Ectodermal cell (in vitro differentiated cells): ENCODE data around the gene NPTN.
"Not testable (repeated sequence)": the region's sequence is repeated elsewhere in the genome, so short reads cannot be mapped to it uniquely, and the experiment has no call there.

Source experiments
- H3K27ac ChIP-seq: 2 replicates; pipeline ENCODE4 v1.7.0; 2013; ENCODE audit warnings: mild to moderate bottlenecking, low read depth, low read length; ENCODE audit not compliant: insufficient read depth, poor library complexity, severe bottlenecking
- H3K27me3 ChIP-seq: 2 replicates; pipeline ENCODE4 v1.7.0; 2013; ENCODE audit warnings: mild to moderate bottlenecking, low read length; ENCODE audit not compliant: insufficient read depth, control insufficient read depth, poor library complexity, severe bottlenecking
- H3K36me3 ChIP-seq: one replicate; pipeline ENCODE4 v1.7.0; 2013; ENCODE audit warnings: low read length; ENCODE audit not compliant: control insufficient read depth, insufficient read depth
- H3K4me1 ChIP-seq: one replicate; pipeline ENCODE4 v1.7.0; 2013; ENCODE audit warnings: low read length; ENCODE audit not compliant: control insufficient read depth, insufficient read depth
- H3K4me3 ChIP-seq: 2 replicates; pipeline ENCODE4 v1.7.0; 2013; ENCODE audit warnings: low read depth, low read length, control low read depth; ENCODE audit not compliant: insufficient read depth
- H3K9me3 ChIP-seq: 2 replicates; pipeline ENCODE4 v1.7.0; 2013; ENCODE audit warnings: mild to moderate bottlenecking, low read length, moderate library complexity; ENCODE audit not compliant: control insufficient read depth
- WGBS, 2 experiments: methylation state at CpG; one replicate each; pipeline ENCODE4 v1.1.7; 2013; ENCODE audit warnings: missing lambda C conversion rate in 2 of 2; 5-methylcytosine and 5-hydroxymethylcytosine counted together

NPTN gene

DNA sequence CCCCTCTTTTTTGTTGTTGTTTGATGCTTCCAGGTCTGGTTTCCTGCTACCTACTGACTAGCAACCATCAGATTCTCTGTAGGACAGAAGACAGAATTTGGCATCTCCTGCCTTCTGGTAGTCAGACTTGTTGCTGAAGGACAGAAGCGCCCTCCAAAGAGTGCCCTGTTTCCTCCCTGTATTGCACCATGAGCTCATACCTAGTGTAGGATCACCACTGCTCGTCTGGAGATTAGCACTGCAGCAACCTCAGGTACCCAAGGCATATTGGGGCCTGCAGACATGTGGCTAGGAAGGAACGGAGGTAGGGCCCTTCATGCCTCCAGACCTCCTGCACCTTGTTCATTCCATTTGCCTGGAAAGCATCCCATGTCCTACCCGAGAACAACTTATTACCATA is 78.1 kb downstream of the NPTN start:
- no peaks in the 10 kb centered on the region for H3K27me3 ChIP-seq
- H3K9me3 ChIP-seq = no peaks in the 10 kb centered on the region
- peaks cover 15% of the 10 kb centered on the region for H3K36me3 ChIP-seq
- WGBS, 2 experiments = 93 to 94% methylated on average over 4 of the region's 4 CpGs
- no peak overlapping the region for H3K4me3 ChIP-seq
- H3K27ac ChIP-seq = no peak overlapping the region
- H3K4me1 ChIP-seq = peaks cover 4% of the 10 kb centered on the region

DNA sequence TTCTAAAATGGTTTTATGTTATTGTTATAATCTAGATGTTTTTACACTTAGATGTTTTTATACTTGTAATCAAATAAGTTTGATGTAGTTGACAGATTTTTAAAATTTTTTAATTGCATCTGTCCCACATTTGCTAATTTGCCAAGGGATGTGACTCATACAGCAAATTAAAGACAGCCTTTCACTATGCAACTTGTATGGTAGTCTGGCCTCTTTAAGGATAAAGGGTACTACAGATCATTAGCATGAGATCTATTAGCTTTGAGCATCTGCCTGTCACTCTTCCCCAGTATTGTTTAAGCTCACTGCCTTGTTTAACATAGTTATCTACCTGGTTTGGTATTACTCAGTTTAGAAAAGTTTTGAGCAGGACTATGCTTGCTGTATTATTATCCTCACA is 83.0 kb downstream of the NPTN start:
- Histone ChIP-seq H3K36me3 (no peaks in the 10 kb centered on the region), H3K27me3 (no peaks in the 10 kb centered on the region), H3K4me3 (no peak overlapping the region), H3K4me1 (no peaks in the 10 kb centered on the region), H3K9me3 (no peaks in the 10 kb centered on the region), H3K27ac (no peak overlapping the region)

DNA sequence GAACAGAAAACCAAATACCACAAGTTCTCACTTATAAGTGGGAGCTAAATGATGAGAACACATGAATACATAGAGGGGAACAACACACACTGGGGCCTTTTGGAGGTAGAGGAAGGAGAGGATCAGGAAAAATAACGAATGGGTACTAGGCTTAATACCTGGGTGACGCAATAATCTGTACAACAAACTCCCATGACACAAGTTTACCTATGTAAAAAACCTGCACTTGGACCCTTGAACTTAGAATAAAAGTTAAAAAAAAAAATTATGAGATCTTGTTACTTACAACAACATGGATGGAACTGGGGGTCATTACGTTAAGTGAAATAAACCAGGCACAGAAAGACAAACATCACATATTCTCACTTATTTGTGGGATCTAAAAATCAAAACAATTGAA is 84.3 kb downstream of the NPTN start:
- H3K9me3 ChIP-seq, H3K27ac ChIP-seq, H3K36me3 ChIP-seq, H3K4me1 ChIP-seq, H3K27me3 ChIP-seq, H3K4me3 ChIP-seq: not testable (repeated sequence)
- 100% methylated on average over 1 to 3 of the region's 3 CpGs for whole genome bisulfite sequencing, 2 experiments

DNA sequence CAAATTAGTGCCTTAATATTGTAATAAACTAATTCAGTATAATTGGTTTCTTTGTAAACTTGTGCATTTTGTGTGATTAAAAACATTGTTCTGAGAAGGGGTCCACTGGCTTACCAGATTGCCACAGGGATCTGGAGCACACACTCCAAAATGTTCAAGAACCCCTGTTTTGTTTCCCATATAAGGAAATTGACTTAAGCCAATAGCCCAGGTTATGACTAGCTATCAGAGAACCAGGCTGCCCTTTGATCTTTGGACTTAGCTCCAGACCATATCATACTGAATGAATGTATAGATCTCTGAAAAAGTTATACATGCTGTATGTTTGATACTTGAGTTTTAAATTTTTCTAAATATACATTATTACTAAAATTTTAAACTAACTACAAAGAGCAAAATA is 91.7 kb downstream of the NPTN start:
- H3K27me3 ChIP-seq = no peaks in the 10 kb centered on the region
- H3K4me3 ChIP-seq = no peak overlapping the region
- H3K27ac ChIP-seq = no peak overlapping the region
- no peaks in the 10 kb centered on the region for H3K9me3 ChIP-seq
- H3K4me1 ChIP-seq = no peaks in the 10 kb centered on the region
- no peaks in the 10 kb centered on the region for H3K36me3 ChIP-seq

DNA sequence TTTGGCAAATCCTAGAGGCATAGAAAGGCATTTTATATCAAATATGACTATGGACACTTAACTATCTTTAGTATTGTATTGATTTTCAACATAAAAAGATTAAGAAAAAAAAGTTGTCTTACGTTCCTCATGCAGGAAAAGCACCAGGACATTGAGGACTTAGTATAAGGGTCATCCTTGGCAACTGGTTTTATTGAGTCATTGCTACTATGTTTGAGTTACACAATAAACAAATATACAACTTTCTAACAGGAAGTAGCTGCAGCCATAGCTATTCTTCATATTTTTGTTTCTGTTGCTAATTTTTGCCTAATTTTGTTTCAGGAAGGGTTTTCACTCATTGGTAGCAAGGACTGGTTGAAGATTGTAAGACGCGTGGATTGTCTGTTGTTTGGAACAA is 93.0 kb downstream of the NPTN start:
- no peaks in the 10 kb centered on the region for H3K9me3 ChIP-seq
- H3K4me3 ChIP-seq = no peak overlapping the region
- WGBS, 2 experiments = 86 to 93% methylated on average over 3 of the region's 3 CpGs
- no peak overlapping the region for H3K27ac ChIP-seq
- H3K27me3 ChIP-seq = no peaks in the 10 kb centered on the region
- H3K36me3 ChIP-seq = no peaks in the 10 kb centered on the region
- H3K4me1 ChIP-seq = no peaks in the 10 kb centered on the region

DNA sequence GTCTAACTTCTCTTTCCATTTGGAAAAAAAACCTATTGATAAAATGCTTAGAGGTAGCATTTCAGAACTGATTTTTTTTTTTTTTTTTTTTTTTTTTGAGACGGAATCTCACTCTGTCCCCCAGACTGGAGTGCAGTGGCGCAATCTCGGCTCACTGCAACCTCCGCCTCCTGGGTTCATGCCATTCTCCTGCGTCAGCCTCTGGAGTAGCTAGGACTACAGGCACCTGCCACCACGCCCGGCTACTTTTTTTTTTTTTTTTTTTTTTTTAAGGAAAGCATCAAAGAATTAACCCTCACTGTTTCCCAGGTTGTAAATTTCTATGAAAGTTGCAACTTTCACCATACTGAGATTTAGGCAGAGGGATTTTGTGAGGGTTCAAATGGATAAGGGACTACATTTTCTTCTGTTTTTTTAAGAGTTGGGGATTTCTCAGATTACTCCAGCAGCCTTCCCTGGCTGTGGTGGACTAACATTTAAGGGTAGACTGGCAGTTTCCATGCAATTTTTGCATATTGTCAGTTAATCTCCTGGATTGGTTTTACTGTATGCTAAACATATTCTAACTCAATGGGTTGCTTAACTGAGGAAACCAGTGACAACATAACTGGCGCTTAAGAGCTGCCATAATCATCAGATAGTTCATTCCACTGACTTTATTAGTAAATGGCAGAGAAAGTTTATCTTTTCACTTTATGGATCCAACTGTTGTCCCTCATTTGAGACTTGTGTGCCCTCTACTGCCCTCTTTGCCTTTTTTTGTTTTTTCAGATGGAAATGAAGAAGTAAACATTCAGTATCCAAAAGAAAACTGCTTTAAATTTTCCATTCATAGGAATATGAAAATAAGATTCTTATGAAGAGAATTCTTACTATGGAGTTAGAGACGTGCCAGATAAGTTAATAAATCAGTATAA is 93.7 kb downstream of the NPTN start:
- no peaks in the 10 kb centered on the region for H3K36me3 ChIP-seq
- no peaks in the 10 kb centered on the region for H3K27me3 ChIP-seq
- 88 to 91% methylated on average over 7 to 9 of the region's 9 CpGs for WGBS, 2 experiments

DNA sequence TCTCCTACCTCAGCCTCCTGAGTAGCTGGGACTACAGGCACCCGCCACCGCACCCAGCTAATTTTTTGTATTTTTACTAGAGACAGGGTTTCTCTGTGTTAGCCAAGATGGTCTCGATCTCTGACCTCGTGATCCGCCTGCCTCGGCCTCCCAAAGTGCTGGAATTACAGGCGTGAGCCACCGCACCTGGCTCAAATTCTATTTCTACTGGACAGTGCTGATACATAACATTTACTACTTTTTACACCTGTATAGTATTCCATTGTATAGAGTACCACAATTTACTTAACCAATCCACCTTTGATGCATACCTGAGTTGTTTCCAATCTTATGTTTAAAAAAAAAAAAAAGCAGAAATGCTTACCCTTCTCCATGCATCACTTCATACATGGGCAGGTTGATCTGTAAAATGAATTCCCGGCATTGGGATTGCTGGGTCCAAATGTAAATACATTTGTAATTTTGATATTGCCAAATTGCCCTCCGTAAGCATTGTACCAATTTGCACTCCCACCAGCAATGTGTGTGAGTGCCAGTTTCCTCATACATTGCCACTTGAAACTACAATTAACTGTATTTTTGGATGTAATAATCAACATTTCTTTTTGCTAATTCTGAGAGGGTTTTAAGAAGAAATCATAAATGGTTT is 94.5 kb downstream of the NPTN start:
- Histone ChIP-seq H3K27me3 (no peaks in the 10 kb centered on the region), H3K9me3 (no peaks in the 10 kb centered on the region), H3K4me3 (no peak overlapping the region), H3K27ac (no peak overlapping the region), H3K4me1 (no peaks in the 10 kb centered on the region), H3K36me3 (no peaks in the 10 kb centered on the region)
- WGBS, 2 experiments = 91 to 95% methylated on average over 10 of the region's 10 CpGs

More for the DNA sequence above, 93.7 kb downstream of the NPTN start:
- H3K9me3 ChIP-seq = no peaks in the 10 kb centered on the region
- H3K4me3 ChIP-seq = no peak overlapping the region
- H3K4me1 ChIP-seq = no peaks in the 10 kb centered on the region
- no peak overlapping the region for H3K27ac ChIP-seq

DNA sequence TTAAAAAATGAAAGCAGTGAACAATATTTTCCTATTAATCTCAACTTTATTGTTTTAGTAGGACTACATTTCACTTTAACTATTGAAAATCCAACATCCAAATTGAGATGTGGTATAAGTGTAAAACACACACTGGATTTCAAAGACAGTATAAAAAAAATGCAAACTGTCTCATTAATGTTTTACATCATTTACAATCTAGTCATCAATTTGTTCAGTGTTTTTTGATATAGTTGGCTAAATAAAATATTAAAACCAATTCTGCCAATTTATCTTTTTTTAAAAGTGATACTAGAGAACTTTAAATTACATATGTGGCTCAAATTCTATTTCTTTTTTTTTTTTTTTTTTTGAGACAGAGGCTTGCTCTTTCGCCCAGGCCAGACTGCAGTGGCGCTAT is 95.1 kb downstream of the NPTN start:
- Histone ChIP-seq H3K27ac (no peak overlapping the region), H3K36me3 (no peaks in the 10 kb centered on the region), H3K4me1 (no peaks in the 10 kb centered on the region), H3K4me3 (no peak overlapping the region), H3K27me3 (no peaks in the 10 kb centered on the region), H3K9me3 (no peaks in the 10 kb centered on the region)
- 100% methylated on average over 2 of the region's 2 CpGs for WGBS, 2 experiments

DNA sequence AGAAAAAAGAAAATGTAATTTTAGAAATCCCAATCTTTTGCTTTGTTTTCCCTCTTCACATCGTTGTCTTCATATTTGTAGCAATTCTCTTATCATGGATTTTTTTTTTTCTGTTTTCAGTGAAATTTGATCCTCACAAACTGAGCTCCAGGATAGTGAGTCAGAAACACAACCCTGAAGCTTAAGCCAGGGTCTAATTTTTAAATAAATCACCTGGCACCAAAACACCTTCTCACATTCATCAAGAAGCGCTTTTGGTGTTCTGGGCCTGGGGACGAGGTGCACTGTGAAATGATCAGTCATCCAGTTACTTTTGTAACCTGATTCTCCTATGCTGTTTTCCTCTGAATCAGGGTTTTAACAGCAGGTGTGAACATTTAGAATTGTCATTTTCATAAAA is 102.5 kb downstream of the NPTN start:
- Histone ChIP-seq H3K36me3 (no peaks in the 10 kb centered on the region), H3K27ac (no peak overlapping the region), H3K4me3 (no peak overlapping the region), H3K27me3 (no peaks in the 10 kb centered on the region), H3K4me1 (no peaks in the 10 kb centered on the region), H3K9me3 (no peaks in the 10 kb centered on the region)
- 94 to 96% methylated on average over 3 of the region's 3 CpGs for WGBS, 2 experiments

DNA sequence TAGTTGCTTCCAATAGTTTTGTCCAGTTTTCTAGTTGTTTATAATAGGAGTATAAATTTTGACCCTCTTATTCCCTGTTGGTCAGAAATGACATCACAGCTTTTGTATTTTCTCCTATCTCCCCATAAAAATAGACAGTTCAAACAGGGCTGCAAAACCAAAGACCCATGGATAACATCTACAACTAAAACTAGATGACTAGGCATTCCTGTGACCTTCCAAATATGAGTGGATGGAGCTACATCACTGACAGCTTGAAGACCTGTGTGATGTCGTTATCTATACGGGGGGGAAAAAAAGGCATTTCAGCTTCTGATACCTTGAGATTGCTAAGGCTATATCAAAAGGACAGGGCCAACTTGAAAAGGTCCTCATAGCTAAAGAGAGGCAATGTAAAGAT is 105.6 kb downstream of the NPTN start:
- no peaks in the 10 kb centered on the region for H3K4me1 ChIP-seq
- H3K9me3 ChIP-seq = no peaks in the 10 kb centered on the region
- 93 to 100% methylated on average over 2 of the region's 2 CpGs for WGBS, 2 experiments
- H3K27me3 ChIP-seq = no peaks in the 10 kb centered on the region
- no peak overlapping the region for H3K4me3 ChIP-seq
- no peak overlapping the region for H3K27ac ChIP-seq
- no peaks in the 10 kb centered on the region for H3K36me3 ChIP-seq
